ENCODE results near the gene SPATS2L.

GRCh38 chr2:200393191-200393590 is 86.7 kb downstream of the SPATS2L start:
- TF ChIP-seq, protein P1, sequence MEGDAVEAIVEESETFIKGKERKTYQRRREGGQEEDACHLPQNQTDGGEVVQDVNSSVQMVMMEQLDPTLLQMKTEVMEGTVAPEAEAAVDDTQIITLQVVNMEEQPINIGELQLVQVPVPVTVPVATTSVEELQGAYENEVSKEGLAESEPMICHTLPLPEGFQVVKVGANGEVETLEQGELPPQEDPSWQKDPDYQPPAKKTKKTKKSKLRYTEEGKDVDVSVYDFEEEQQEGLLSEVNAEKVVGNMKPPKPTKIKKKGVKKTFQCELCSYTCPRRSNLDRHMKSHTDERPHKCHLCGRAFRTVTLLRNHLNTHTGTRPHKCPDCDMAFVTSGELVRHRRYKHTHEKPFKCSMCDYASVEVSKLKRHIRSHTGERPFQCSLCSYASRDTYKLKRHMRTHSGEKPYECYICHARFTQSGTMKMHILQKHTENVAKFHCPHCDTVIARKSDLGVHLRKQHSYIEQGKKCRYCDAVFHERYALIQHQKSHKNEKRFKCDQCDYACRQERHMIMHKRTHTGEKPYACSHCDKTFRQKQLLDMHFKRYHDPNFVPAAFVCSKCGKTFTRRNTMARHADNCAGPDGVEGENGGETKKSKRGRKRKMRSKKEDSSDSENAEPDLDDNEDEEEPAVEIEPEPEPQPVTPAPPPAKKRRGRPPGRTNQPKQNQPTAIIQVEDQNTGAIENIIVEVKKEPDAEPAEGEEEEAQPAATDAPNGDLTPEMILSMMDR (IDR thresholded peaks at IDR 0.05) = no peak
- TF ChIP-seq POLR2A (IDR thresholded peaks at IDR 0.05) = no peak
